ENCODE data around the gene MSANTD1.

Gene MSANTD1

DNA sequence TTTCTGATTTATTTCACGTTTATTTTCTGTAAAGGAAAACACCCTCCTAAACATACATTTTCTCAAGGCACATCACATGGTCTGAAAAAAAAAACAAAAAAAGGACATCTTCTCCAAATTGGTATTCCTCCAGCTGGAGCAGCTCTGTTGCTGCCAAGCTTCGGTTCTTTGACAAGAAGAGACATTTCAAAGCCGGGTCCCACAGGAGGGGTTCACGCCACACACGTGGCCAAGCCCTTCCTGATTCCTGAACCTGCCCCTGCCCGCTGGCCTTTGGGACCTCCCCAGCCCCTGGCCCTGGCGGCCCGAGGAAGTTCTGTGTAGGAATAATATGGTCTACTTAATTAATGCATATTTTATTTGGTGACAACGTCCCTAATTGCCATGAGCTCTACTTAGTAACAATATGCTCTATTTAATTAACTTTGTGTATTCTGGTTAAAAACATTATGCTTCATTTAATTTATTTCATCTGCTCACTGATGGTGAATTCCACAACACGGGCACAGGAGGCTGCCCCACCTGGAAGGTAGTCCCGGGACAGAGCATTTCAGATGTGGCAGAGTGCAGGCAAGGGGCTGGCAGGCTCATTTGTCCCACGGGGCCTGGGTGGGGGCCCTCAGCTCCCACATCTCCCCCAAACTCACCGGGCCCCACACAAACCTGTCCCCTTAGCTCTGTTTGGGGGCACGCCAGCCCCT lies 38.5 kb downstream of the MSANTD1 start:
- peaks cover 2% of the 10 kb centered on the region for H3K27me3 ChIP-seq (ENCODE audit: insufficient read depth, poor library complexity, severe bottlenecking)
- no peak overlapping the region for H3K4me3 ChIP-seq (replicated peaks; ENCODE audit: insufficient read depth, low read length)
- H3K27ac ChIP-seq (replicated peaks): no peak overlapping the region
- TF ChIP-seq, protein P1, sequence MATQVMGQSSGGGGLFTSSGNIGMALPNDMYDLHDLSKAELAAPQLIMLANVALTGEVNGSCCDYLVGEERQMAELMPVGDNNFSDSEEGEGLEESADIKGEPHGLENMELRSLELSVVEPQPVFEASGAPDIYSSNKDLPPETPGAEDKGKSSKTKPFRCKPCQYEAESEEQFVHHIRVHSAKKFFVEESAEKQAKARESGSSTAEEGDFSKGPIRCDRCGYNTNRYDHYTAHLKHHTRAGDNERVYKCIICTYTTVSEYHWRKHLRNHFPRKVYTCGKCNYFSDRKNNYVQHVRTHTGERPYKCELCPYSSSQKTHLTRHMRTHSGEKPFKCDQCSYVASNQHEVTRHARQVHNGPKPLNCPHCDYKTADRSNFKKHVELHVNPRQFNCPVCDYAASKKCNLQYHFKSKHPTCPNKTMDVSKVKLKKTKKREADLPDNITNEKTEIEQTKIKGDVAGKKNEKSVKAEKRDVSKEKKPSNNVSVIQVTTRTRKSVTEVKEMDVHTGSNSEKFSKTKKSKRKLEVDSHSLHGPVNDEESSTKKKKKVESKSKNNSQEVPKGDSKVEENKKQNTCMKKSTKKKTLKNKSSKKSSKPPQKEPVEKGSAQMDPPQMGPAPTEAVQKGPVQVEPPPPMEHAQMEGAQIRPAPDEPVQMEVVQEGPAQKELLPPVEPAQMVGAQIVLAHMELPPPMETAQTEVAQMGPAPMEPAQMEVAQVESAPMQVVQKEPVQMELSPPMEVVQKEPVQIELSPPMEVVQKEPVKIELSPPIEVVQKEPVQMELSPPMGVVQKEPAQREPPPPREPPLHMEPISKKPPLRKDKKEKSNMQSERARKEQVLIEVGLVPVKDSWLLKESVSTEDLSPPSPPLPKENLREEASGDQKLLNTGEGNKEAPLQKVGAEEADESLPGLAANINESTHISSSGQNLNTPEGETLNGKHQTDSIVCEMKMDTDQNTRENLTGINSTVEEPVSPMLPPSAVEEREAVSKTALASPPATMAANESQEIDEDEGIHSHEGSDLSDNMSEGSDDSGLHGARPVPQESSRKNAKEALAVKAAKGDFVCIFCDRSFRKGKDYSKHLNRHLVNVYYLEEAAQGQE (IDR thresholded peaks at IDR 0.05; ENCODE audit: insufficient replicate concordance, low read depth): no peak
- TF ChIP-seq POLR2AphosphoS5 (IDR thresholded peaks at IDR 0.05; ENCODE audit: low read depth): no peak
- TF ChIP-seq, protein P2, sequence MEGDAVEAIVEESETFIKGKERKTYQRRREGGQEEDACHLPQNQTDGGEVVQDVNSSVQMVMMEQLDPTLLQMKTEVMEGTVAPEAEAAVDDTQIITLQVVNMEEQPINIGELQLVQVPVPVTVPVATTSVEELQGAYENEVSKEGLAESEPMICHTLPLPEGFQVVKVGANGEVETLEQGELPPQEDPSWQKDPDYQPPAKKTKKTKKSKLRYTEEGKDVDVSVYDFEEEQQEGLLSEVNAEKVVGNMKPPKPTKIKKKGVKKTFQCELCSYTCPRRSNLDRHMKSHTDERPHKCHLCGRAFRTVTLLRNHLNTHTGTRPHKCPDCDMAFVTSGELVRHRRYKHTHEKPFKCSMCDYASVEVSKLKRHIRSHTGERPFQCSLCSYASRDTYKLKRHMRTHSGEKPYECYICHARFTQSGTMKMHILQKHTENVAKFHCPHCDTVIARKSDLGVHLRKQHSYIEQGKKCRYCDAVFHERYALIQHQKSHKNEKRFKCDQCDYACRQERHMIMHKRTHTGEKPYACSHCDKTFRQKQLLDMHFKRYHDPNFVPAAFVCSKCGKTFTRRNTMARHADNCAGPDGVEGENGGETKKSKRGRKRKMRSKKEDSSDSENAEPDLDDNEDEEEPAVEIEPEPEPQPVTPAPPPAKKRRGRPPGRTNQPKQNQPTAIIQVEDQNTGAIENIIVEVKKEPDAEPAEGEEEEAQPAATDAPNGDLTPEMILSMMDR (IDR thresholded peaks at IDR 0.05; ENCODE audit: insufficient read depth, low read length): no peak
- TF ChIP-seq SPI1 (IDR thresholded peaks at IDR 0.05; ENCODE audit: borderline replicate concordance, low read depth): no peak
- TF ChIP-seq GABPA (IDR thresholded peaks at IDR 0.05; ENCODE audit: low read depth): no peak
- DNase-seq (ENCODE audit: low read depth in 1 of 2, low spot score in 1 of 2): no peak

DNA sequence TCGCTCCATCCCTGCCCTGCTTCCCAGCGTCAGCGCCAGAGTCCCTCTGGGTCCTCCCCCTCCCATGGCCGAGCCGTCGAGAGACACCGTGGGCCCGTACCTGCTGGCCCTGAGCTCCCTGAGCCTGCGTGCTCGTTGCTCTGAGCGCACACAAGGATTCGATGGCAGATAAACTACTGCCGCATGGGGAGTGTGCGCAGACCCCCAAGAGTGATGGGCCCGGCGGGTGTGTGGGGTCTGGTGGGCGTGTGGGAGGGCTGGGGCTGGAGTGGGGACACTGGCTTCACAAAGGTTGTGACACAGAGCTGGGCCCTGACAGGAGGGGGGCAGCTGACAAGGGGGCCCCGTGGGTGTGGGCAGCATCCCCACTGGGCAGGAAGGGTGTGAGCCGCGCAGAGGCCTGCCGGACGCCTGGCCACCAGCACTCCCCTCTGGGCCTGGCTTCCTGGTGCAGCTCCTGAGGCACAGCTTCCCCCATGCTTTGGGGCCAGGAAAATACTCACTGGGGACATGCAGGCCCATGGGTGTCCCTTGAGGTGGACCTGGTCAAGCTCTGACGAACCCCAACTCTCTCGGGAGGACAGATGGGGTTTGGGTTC lies 39.1 kb downstream of the MSANTD1 start:
- Histone ChIP-seq H3K27ac (replicated peaks) (no peak overlapping the region), H3K4me3 (replicated peaks; ENCODE audit: insufficient read depth, low read length) (no peak overlapping the region), H3K27me3 (ENCODE audit: insufficient read depth, poor library complexity, severe bottlenecking) (peaks cover 2% of the 10 kb centered on the region)
- DNase-seq (ENCODE audit: low read depth in 1 of 2, low spot score in 1 of 2): no peak
- no peak for TF ChIP-seq POLR2AphosphoS5 (IDR thresholded peaks at IDR 0.05; ENCODE audit: low read depth)
- TF ChIP-seq SPI1 (IDR thresholded peaks at IDR 0.05; ENCODE audit: borderline replicate concordance, low read depth): no peak
- TF ChIP-seq, protein P1 (IDR thresholded peaks at IDR 0.05; ENCODE audit: insufficient replicate concordance, low read depth): no peak
- no peak for TF ChIP-seq GABPA (IDR thresholded peaks at IDR 0.05; ENCODE audit: low read depth)
- TF ChIP-seq, protein P2 (IDR thresholded peaks at IDR 0.05; ENCODE audit: insufficient read depth, low read length): no peak

DNA sequence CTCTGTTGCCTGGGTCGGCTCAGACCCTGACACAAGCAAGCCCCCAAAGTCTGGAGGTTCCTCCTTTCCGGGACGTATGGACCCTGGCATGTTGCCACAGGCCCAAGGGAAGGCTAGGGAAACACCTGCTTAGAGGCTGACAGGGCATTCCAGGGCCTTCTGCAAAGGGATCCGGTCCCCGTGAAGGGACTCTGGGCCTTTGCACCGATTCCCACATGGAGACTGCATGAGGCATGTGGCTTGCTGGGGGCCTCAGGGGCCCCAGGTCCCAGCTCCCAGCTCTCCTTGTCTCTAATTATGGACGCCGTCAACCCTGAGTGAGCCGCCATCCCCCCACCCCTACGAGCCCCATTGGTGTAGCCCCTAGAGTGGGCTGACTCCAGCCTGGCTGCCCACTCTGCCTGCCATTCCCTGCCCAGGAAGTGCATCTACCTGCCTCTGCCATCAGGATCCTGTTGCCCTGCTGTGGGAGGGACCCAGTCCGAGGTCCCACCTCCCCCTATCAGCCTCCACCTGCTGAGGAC lies 39.7 kb downstream of the MSANTD1 start:
- Histone ChIP-seq H3K27me3 (ENCODE audit: insufficient read depth, poor library complexity, severe bottlenecking) (peaks cover 2% of the 10 kb centered on the region), H3K4me3 (replicated peaks; ENCODE audit: insufficient read depth, low read length) (no peak overlapping the region), H3K27ac (replicated peaks) (no peak overlapping the region)
- no peak for TF ChIP-seq SPI1 (IDR thresholded peaks at IDR 0.05; ENCODE audit: borderline replicate concordance, low read depth)
- no peak for TF ChIP-seq GABPA (IDR thresholded peaks at IDR 0.05; ENCODE audit: low read depth)
- TF ChIP-seq, protein P2 (IDR thresholded peaks at IDR 0.05; ENCODE audit: insufficient read depth, low read length): no peak
- TF ChIP-seq POLR2AphosphoS5 (IDR thresholded peaks at IDR 0.05; ENCODE audit: low read depth): no peak
- TF ChIP-seq, protein P1 (IDR thresholded peaks at IDR 0.05; ENCODE audit: insufficient replicate concordance, low read depth): no peak
- DNase-seq (ENCODE audit: low read depth in 1 of 2, low spot score in 1 of 2): no peak

Data from HL-60 (cell line).